Measurements from ENCODE around the gene GATA6. TPM values are rescaled to one million over a fixed set of nuclear protein-coding genes. Genes with fewer than 3 reads are reported as not detected.

The GATA6 gene
- total RNA-seq, 1 donor from 2014 or later: not detected

DNA sequence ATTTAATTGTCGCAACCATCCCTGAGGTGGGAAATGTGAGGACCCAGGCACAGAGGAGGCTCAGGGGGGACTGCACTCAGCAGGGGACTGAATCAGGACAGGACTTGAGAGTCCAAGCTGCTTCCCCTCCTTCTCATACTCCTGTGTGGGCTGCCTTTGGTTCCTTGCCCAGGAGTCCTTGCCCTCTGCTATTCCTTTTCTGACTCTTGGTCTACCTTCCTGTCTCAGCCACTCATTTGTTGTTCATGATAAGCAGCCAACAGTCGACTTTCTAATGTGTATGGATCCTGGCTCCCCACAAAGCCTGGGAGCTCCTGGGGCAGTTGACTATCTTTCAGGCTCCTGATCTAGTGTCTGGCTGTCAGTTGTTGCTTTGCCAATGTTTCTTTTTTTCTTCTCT lies 28.3 kb downstream of the GATA6 start:
- Mint-ChIP-seq H3K4me1 (peaks cover 21% of the 10 kb centered on the region), H3K36me3 (ENCODE audit: low read depth) (no peaks in the 10 kb centered on the region), H3K27ac (ENCODE audit: unreplicated experiment) (no peak overlapping the region), H3K4me3 (no peak overlapping the region), H3K9me3 (no peaks in the 10 kb centered on the region), H3K27me3 (ENCODE audit: low read depth) (peaks cover 31% of the 10 kb centered on the region)
- no peak for DNase-seq (ENCODE audit: low read depth, low spot score)
- TF ChIP-seq, protein P1, sequence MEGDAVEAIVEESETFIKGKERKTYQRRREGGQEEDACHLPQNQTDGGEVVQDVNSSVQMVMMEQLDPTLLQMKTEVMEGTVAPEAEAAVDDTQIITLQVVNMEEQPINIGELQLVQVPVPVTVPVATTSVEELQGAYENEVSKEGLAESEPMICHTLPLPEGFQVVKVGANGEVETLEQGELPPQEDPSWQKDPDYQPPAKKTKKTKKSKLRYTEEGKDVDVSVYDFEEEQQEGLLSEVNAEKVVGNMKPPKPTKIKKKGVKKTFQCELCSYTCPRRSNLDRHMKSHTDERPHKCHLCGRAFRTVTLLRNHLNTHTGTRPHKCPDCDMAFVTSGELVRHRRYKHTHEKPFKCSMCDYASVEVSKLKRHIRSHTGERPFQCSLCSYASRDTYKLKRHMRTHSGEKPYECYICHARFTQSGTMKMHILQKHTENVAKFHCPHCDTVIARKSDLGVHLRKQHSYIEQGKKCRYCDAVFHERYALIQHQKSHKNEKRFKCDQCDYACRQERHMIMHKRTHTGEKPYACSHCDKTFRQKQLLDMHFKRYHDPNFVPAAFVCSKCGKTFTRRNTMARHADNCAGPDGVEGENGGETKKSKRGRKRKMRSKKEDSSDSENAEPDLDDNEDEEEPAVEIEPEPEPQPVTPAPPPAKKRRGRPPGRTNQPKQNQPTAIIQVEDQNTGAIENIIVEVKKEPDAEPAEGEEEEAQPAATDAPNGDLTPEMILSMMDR (conservative IDR thresholded peaks at IDR 0.05): no peak

DNA sequence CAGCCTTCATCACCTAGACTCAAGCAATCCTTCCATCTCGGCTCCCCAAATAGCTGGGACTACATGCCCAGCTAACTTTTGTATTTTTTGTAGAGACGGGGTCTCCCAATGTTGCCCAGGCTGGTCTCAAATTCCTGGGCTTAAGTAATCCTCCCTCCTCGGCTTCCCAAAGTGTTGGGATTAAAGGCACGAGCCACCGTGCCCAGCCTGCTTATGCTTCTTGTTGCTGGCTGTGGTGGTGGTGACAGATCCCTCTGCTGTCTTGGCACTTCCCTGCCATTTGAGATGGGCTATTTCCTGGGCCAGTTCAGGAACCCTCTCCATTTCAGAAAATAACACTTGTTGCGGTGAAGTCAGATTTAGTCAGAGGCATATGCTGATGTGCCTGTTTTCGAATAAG lies 28.8 kb downstream of the GATA6 start:
- no peak overlapping the region for H3K4me3 Mint-ChIP-seq
- H3K9me3 Mint-ChIP-seq: no peaks in the 10 kb centered on the region
- peaks cover 26% of the 10 kb centered on the region for H3K27me3 Mint-ChIP-seq (ENCODE audit: low read depth)
- H3K4me1 Mint-ChIP-seq: peaks cover 16% of the 10 kb centered on the region
- H3K36me3 Mint-ChIP-seq (ENCODE audit: low read depth): no peaks in the 10 kb centered on the region
- DNase-seq (ENCODE audit: low read depth, low spot score): no peak
- H3K27ac Mint-ChIP-seq (ENCODE audit: unreplicated experiment): no peak overlapping the region
- TF ChIP-seq, protein P1 (conservative IDR thresholded peaks at IDR 0.05): no peak

- Mint-ChIP-seq H3K9me3 (no peaks in the 10 kb centered on the region), H3K27ac (ENCODE audit: unreplicated experiment) (no peak overlapping the region), H3K36me3 (ENCODE audit: low read depth) (no peaks in the 10 kb centered on the region), H3K4me3 (no peak overlapping the region), H3K4me1 (peaks cover 14% of the 10 kb centered on the region), H3K27me3 (ENCODE audit: low read depth) (peaks cover 18% of the 10 kb centered on the region)
- TF ChIP-seq, protein P1 (conservative IDR thresholded peaks at IDR 0.05): no peak
- DNase-seq (ENCODE audit: low read depth, low spot score): no peak
These were observed 29.6 kb downstream of the GATA6 start for GRCh38 chr18:22199005-22199404.

GRCh38 chr18:22200611-22201225 lies 31.3 kb downstream of the GATA6 start:
- Mint-ChIP-seq H3K36me3 (ENCODE audit: low read depth) (no peaks in the 10 kb centered on the region), H3K27me3 (ENCODE audit: low read depth) (peaks cover 14% of the 10 kb centered on the region), H3K9me3 (no peaks in the 10 kb centered on the region), H3K27ac (ENCODE audit: unreplicated experiment) (no peak overlapping the region), H3K4me3 (no peak overlapping the region), H3K4me1 (peaks cover 7% of the 10 kb centered on the region)
- TF ChIP-seq, protein P1 (conservative IDR thresholded peaks at IDR 0.05): no peak
- no peak for DNase-seq (ENCODE audit: low read depth, low spot score)

GRCh38 chr18:22203035-22203434 lies 33.6 kb downstream of the GATA6 start:
- Mint-ChIP-seq H3K4me1 (peaks cover 7% of the 10 kb centered on the region), H3K9me3 (no peaks in the 10 kb centered on the region), H3K27ac (ENCODE audit: unreplicated experiment) (no peak overlapping the region), H3K27me3 (ENCODE audit: low read depth) (peaks cover 20% of the 10 kb centered on the region), H3K36me3 (ENCODE audit: low read depth) (no peaks in the 10 kb centered on the region), H3K4me3 (no peak overlapping the region)
- TF ChIP-seq, protein P1 (conservative IDR thresholded peaks at IDR 0.05): no peak
- no peak for DNase-seq (ENCODE audit: low read depth, low spot score)

Measured in neural crest cell (in vitro differentiated cells).